Activated CD4-positive, alpha-beta T cell treated with anti-CD3 and anti-CD28 coated beads for 36 hours (primary cell): ENCODE results near the gene RFX5. TPM values are rescaled to one million over a fixed set of nuclear protein-coding genes. Genes with fewer than 3 reads are reported as not detected.

Experiments used
- ATAC-seq: fragments of 200-7000 bp; cut with Tn5 transposase; one replicate; pipeline ENCODE4 v1.10.0; 2021; ENCODE audit warnings: mild to moderate bottlenecking, moderate library complexity
- CTCF ChIA-PET: fragments of 350-600 bp; sonication (Branson Sonifier 250); formaldehyde crosslinking; loops from one replicate; lab custom pipeline; 2021; ENCODE audit warnings: antibody characterized with exemption; lab: Charles Lee
- POLR2A ChIA-PET: fragments of 350-600 bp; sonication (Branson Sonifier 250); formaldehyde crosslinking; loops from one replicate; lab custom pipeline; 2021; ENCODE audit warnings: antibody characterized with exemption, inconsistent platforms; lab: Charles Lee
- DNase-seq: peaks from one replicate; pipeline ENCODE4 v3.0.0-alpha.2; 2020
- H3K27ac Mint-ChIP-seq: one replicate; pipeline ENCODE4 v1.8.0; 2021; ENCODE audit warnings: mixed read lengths
- H3K27me3 Mint-ChIP-seq: one replicate; pipeline ENCODE4 v1.8.0; 2021; ENCODE audit warnings: mixed read lengths
- H3K36me3 Mint-ChIP-seq: one replicate; pipeline ENCODE4 v1.8.0; 2021; ENCODE audit warnings: low read depth, mixed read lengths
- H3K4me1 Mint-ChIP-seq: one replicate; pipeline ENCODE4 v1.8.0; 2021; ENCODE audit warnings: mixed read lengths
- H3K4me3 Mint-ChIP-seq: one replicate; pipeline ENCODE4 v1.8.0; 2021; ENCODE audit warnings: mild to moderate bottlenecking, moderate library complexity, mixed read lengths
- H3K9me3 Mint-ChIP-seq: one replicate; pipeline ENCODE4 v1.8.0; 2021; ENCODE audit warnings: low read depth, mixed read lengths
- intact Hi-C, 2 experiments: fragments of 100-400 bp; cut with DNase I in 1 of 2; cut with micrococcal nuclease in 1 of 2; formaldehyde crosslinking; loops; one replicate each; pipeline versions ENCODE4 v1.14.2 to v1.15.1; 2022 to 2024; cut with DNase I, micrococcal nuclease
- total RNA-seq, 2 experiments: library from RNA; stranded (reverse); gene quantifications; one replicate each; pipeline ENCODE4 v1.2.3, GENCODE V29; 2021

RFX5 gene
- total RNA-seq, 2 experiments from 2014 or later, result 47.6 to 50.4 TPM

GRCh38 chr1:151371370-151372057, 24.5 kb upstream of the RFX5 start:
- ChIA-PET CTCF (no interaction called here), POLR2A (no interaction called here)
- intact Hi-C loops, result no loop called here
- Mint-ChIP-seq H3K36me3 (no peaks in the 10 kb centered on the region), H3K9me3 (no peaks in the 10 kb centered on the region), H3K27ac (no peak overlapping the region), H3K4me3 (no peak overlapping the region), H3K27me3 (no peaks in the 10 kb centered on the region), H3K4me1 (no peaks in the 10 kb centered on the region)
- DNase-seq (no peak), ATAC-seq (no peak)

- CTCF ChIA-PET, result interaction anchor here (0.6 to 1.1 kb wide), 5 partner anchors 20 to 224 kb away, joined by 3 to 6 read pairs (median 3); no protein-coding TSS in a partner anchor
- POLR2A ChIA-PET, result no interaction called here
- intact Hi-C loops, result no loop called here
Measured at GRCh38 chr1:151370211-151370911, 23.3 kb upstream of the RFX5 start.

GRCh38 chr1:151369621-151370048, 22.6 kb upstream of the RFX5 start:
- Mint-ChIP-seq H3K27ac (no peak overlapping the region), H3K9me3 (no peaks in the 10 kb centered on the region), H3K36me3 (no peaks in the 10 kb centered on the region), H3K27me3 (no peaks in the 10 kb centered on the region), H3K4me3 (no peak overlapping the region), H3K4me1 (no peaks in the 10 kb centered on the region)
- DNase-seq (no peak), ATAC-seq (no peak)
- ChIA-PET POLR2A (no interaction called here), CTCF (interaction anchor here (0.9 to 1.1 kb wide), 4 partner anchors 19 to 224 kb away, joined by 3 to 6 read pairs (median 3); no protein-coding TSS in a partner anchor)
- intact Hi-C loops, result no loop called here

More at GRCh38 chr1:151370211-151370911, 23.3 kb upstream of the RFX5 start:
- DNase-seq (no peak), ATAC-seq (no peak)
- H3K4me3 Mint-ChIP-seq, result no peak overlapping the region
- no peaks in the 10 kb centered on the region for H3K4me1 Mint-ChIP-seq
- no peak overlapping the region for H3K27ac Mint-ChIP-seq
- H3K36me3 Mint-ChIP-seq, result no peaks in the 10 kb centered on the region
- H3K27me3 Mint-ChIP-seq, result no peaks in the 10 kb centered on the region
- no peaks in the 10 kb centered on the region for H3K9me3 Mint-ChIP-seq

GRCh38 chr1:151369302-151369610, 22.2 kb upstream of the RFX5 start:
- H3K36me3 Mint-ChIP-seq, result no peaks in the 10 kb centered on the region
- CTCF ChIA-PET, result no interaction called here
- no peak for ATAC-seq
- intact Hi-C loops, result no loop called here
- no peak overlapping the region for H3K4me3 Mint-ChIP-seq
- H3K4me1 Mint-ChIP-seq, result no peaks in the 10 kb centered on the region
- H3K27ac Mint-ChIP-seq, result no peak overlapping the region
- no peaks in the 10 kb centered on the region for H3K27me3 Mint-ChIP-seq
- POLR2A ChIA-PET, result no interaction called here
- no peaks in the 10 kb centered on the region for H3K9me3 Mint-ChIP-seq
- DNase-seq, result no peak

- ATAC-seq, result no peak
- DNase-seq, result no peak
- Mint-ChIP-seq H3K9me3 (no peaks in the 10 kb centered on the region), H3K4me3 (no peak overlapping the region), H3K27me3 (no peaks in the 10 kb centered on the region), H3K4me1 (no peaks in the 10 kb centered on the region), H3K27ac (no peak overlapping the region), H3K36me3 (no peaks in the 10 kb centered on the region)
- intact Hi-C loops, result no loop called here
- CTCF ChIA-PET, result interaction anchor here (0.5 kb wide), 1 partner anchor 268 kb away, joined by 3 read pairs; no protein-coding TSS in a partner anchor
- POLR2A ChIA-PET, result no interaction called here
Measured at GRCh38 chr1:151368393-151369301, 21.6 kb upstream of the RFX5 start.

GRCh38 chr1:151367658-151368392, 20.8 kb upstream of the RFX5 start:
- DNase-seq, result no peak
- no peaks in the 10 kb centered on the region for H3K27me3 Mint-ChIP-seq
- H3K9me3 Mint-ChIP-seq, result no peaks in the 10 kb centered on the region
- H3K36me3 Mint-ChIP-seq, result no peaks in the 10 kb centered on the region
- POLR2A ChIA-PET, result interaction anchor here (0.5 kb wide), 1 partner anchor 28 kb away, joined by 6 read pairs; no protein-coding TSS in a partner anchor
- H3K27ac Mint-ChIP-seq, result no peak overlapping the region
- no peaks in the 10 kb centered on the region for H3K4me1 Mint-ChIP-seq
- intact Hi-C loops, result no loop called here
- CTCF ChIA-PET, result interaction anchor here (0.9 kb wide), 1 partner anchor 114 kb away, joined by 3 read pairs; the partner anchor contains the start of gene PSMD4
- ATAC-seq, result no peak
- H3K4me3 Mint-ChIP-seq, result no peak overlapping the region

GRCh38 chr1:151364996-151365395, 17.9 kb upstream of the RFX5 start:
- intact Hi-C loops, result no loop called here
- CTCF ChIA-PET, result interaction anchor here (1.0 kb wide), 1 partner anchor 43 kb away, joined by 3 read pairs; no protein-coding TSS in a partner anchor
- Mint-ChIP-seq H3K27me3 (no peaks in the 10 kb centered on the region), H3K4me3 (no peak overlapping the region), H3K36me3 (no peaks in the 10 kb centered on the region), H3K27ac (no peak overlapping the region), H3K4me1 (no peaks in the 10 kb centered on the region), H3K9me3 (peaks cover 6% of the 10 kb centered on the region)
- DNase-seq (no peak), ATAC-seq (no peak)
- POLR2A ChIA-PET, result no interaction called here

GRCh38 chr1:151362308-151363155, 15.5 kb upstream of the RFX5 start:
- Mint-ChIP-seq H3K27me3 (no peaks in the 10 kb centered on the region), H3K4me1 (no peaks in the 10 kb centered on the region), H3K36me3 (no peaks in the 10 kb centered on the region), H3K9me3 (peaks cover 6% of the 10 kb centered on the region), H3K27ac (no peak overlapping the region), H3K4me3 (no peak overlapping the region)
- no peak for ATAC-seq
- CTCF ChIA-PET, result no interaction called here
- intact Hi-C loops, result no loop called here
- no peak for DNase-seq
- POLR2A ChIA-PET, result no interaction called here

GRCh38 chr1:151361883-151362282, 14.8 kb upstream of the RFX5 start:
- ATAC-seq (no peak), DNase-seq (no peak)
- POLR2A ChIA-PET, result interaction anchor here (0.6 kb wide), 1 partner anchor 85 kb away, joined by 4 read pairs; no protein-coding TSS in a partner anchor
- Mint-ChIP-seq H3K36me3 (no peaks in the 10 kb centered on the region), H3K27ac (no peak overlapping the region), H3K4me1 (no peaks in the 10 kb centered on the region), H3K4me3 (no peak overlapping the region), H3K27me3 (no peaks in the 10 kb centered on the region), H3K9me3 (peaks cover 6% of the 10 kb centered on the region)
- intact Hi-C loops, result no loop called here
- CTCF ChIA-PET, result interaction anchor here (1.1 kb wide), 1 partner anchor 12 kb away, joined by 3 read pairs; no protein-coding TSS in a partner anchor

GRCh38 chr1:151356696-151357095, 9.6 kb upstream of the RFX5 start:
- intact Hi-C loops, result no loop called here
- ATAC-seq (no peak), DNase-seq (no peak)
- H3K4me1 Mint-ChIP-seq, result no peaks in the 10 kb centered on the region
- H3K36me3 Mint-ChIP-seq, result peaks cover 5% of the 10 kb centered on the region
- H3K9me3 Mint-ChIP-seq, result peaks cover 4% of the 10 kb centered on the region
- ChIA-PET POLR2A (no interaction called here), CTCF (interaction anchor here (1.7 to 2.2 kb wide), 2 partner anchors 16 to 62 kb away, joined by 4 to 10 read pairs; no protein-coding TSS in a partner anchor)
- H3K4me3 Mint-ChIP-seq, result no peak overlapping the region
- H3K27ac Mint-ChIP-seq, result no peak overlapping the region
- H3K27me3 Mint-ChIP-seq, result no peaks in the 10 kb centered on the region
